Stimulated activated CD4-positive, alpha-beta T cell treated with anti-CD3 and anti-CD28 coated beads, Interleukin-4, amount 100 ng/mL, for 4 hours (primary cell): ENCODE measurements around the gene BRD9.
"Not testable (repeated sequence)": the region's sequence is repeated elsewhere in the genome, so short reads cannot be mapped to it uniquely, and the experiment has no call there.

ENCODE experiments used
- DNase-seq, 2 experiments: peaks; one replicate each; pipeline ENCODE4 v3.0.0-alpha.2; 2020

The BRD9 gene

GRCh38 chr5:843926-844325 lies 48.7 kb downstream of the BRD9 start:
- not testable (repeated sequence) for DNase-seq

GRCh38 chr5:843371-843770 lies 49.2 kb downstream of the BRD9 start:
- DNase-seq = not testable (repeated sequence)

- DNase-seq = not testable (repeated sequence)
These were observed 50.0 kb downstream of the BRD9 start for GRCh38 chr5:842402-843221.

- not testable (repeated sequence) for DNase-seq
These were observed 50.8 kb downstream of the BRD9 start for GRCh38 chr5:841531-842401.

DNA sequence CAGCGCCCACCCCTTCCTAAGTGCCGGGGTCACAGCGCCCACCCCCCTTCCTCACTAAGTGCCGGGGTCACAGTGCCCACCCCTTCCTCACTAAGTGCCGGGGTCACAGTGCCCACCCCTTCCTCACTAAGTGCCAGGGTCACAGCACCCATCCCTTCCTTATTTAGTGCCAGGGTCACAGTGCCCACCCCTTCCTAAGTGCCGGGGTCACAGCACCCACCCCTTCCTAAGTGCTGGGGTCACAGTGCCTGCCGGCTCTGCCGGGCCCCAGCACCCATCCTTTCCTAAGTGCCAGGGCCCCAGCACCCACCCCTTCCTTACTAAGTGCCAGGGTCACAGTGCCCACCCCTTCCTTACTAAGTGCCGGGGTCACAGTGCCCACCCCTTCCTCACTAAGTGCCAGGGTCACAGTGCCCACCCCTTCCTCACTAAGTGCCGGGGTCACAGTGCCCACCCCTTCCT lies 51.6 kb downstream of the BRD9 start:
- DNase-seq = not testable (repeated sequence)

DNA sequence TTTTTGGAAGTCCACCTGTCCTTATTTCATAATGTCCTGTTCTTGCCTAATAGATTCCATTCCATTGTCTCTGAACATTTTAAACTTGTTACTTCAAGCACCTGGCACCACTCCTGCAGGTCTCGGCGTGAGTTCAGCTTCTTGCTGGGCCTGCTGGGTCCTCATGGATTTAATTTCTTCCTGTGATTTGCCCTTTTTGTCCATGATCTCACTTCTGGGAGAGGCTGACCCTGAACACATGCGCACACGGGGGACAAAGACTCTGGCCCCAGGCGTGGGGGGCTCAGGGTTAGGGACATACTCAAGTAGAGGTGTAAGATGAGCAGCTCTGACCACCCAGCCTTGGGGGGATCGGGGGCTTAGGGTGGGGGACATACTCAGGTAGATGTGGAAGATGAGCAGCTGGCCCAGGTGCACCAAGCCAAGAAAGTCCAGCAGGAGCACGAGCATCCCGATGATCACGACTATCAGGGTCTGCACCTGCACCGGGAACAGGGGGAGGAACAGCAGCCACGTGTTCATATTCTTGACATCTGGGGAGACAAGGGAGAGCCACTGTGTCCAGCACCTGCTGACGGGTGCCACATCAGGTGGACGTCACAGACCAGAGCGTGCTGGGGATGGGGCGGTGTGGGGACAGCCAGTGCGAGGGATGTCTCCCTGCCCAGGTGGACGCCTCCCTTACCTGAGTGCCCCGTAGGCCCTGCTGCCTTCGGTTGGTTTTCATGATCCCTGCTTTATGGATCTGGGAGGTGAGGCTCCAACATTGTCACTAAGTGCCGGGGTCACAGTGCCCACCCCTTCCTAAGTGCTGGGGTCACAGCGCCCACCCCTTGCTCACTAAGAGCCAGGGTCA lies 52.3 kb downstream of the BRD9 start:
- DNase-seq = not testable (repeated sequence)

DNA sequence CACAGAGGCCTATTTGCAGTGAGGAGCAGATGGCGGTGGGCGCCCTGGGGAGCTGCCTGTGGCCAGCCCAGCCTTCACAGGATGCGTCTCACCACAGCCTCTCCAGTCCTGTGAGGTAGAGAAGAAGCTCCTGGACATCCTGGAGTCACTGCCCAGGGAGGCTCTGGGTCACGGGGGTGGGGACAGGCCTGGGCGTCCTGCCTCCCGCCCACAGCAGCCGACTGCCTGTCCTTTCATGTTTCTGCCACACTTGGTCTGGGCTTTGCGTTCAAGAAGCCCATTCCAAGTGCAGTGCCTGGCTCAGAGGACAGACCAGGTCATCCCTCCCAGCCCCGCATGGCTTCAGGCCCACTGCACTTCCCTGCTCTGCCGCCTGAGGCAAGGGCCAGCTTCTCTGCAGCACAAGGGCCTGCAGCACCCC lies 54.2 kb downstream of the BRD9 start:
- DNase-seq = not testable (repeated sequence)

DNA sequence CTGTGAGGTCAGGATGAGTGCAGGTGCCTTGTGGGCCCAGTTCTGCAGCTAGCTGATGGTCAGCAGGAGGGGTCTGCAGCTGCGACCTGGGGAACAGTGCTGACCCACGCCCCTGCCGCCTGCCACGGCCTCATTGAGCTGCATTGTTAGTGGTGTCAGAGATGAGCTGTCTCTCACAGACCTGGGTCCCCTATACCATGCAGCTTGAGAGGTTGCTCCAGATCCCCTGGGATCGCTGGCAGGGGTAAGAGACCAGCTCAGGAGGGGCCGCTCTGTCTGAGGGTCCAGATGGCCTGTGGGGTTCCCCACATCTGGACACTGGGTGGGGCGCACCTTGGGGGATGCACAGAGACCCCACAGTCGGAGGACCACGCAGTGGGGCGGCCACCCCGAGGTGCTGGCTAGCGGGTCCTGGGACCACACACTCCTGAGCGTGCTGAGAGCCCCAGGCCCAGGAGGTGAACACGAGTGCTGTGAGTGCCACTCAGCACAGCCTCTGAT lies 54.9 kb downstream of the BRD9 start:
- DNase-seq = not testable (repeated sequence)

DNA sequence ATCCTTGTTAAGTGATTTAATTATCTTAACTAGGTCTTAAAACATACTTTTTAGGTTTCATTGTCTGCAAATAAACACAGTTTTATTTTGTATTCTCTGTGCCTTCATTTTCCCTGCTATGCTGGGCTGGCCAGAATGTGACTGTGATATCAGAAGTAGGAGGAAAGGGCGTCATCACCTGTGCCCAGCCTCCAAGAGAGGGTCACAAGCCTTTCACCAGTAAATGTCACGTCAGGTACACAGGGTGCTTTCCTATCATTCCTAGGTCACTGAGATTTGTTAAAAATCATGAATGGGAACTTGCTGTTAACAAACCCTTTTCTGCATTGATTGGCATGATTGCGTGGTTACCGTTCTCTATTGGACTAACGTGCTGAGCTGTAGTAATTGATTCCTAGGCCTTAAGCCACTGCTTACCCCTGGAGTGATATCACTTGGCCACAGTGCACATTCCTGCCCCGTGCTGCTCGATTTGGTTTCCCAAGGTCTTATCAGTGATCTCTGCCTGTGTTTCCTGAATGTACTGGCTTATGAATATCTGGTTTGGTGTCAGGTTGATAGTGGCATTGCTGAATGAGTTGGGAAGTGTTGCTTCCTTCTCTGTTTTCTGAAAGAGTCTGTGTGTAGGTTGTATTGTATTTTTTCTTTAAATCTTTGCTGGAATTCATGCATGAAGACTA lies 56.5 kb downstream of the BRD9 start:
- not testable (repeated sequence) for DNase-seq

GRCh38 chr5:834013-834412 lies 58.6 kb downstream of the BRD9 start:
- DNase-seq = not testable (repeated sequence)

- DNase-seq = not testable (repeated sequence)
These were observed 64.4 kb downstream of the BRD9 start for GRCh38 chr5:828194-828593.

- not testable (repeated sequence) for DNase-seq
These were observed 67.1 kb downstream of the BRD9 start for GRCh38 chr5:825544-825943.

DNA sequence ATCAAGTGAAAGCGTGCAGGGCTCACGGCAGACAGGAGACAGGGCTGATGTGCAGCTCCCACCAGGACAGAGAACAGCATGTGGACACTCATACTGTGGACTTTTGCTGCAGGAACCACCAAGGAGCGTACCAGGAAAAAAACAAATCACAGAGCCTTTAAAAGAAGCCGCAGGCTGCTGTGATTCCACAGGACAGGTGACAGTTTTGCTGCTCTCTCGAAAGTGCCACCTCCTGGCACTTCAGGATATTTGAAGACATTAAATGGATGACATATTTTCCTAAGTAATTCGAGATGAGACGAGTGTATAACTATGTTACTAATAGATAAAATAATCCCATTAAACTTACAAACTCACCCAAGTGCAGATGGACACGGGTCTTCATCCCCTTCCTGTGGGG lies 71.1 kb downstream of the BRD9 start:
- DNase-seq = no peak

DNA sequence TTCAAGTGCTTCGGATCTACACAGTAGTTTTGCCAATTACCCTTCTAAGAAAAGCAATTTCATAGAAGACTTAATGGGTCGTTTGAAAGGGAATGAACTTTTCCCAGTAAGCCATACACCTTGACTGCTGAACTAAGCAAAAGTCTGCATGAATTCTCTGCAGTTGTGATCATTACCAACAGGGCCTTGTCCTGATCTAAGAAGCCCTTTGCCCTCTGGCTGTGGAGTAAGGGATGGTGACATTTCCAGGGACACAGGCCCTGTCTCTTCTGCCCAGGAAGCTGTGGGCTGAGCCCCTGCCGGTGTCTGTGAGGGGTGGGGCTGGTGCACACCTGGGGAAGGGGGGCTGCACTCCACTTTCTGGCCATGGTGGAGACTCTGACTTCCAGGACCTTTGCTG lies 72.4 kb downstream of the BRD9 start:
- no peak for DNase-seq

DNA sequence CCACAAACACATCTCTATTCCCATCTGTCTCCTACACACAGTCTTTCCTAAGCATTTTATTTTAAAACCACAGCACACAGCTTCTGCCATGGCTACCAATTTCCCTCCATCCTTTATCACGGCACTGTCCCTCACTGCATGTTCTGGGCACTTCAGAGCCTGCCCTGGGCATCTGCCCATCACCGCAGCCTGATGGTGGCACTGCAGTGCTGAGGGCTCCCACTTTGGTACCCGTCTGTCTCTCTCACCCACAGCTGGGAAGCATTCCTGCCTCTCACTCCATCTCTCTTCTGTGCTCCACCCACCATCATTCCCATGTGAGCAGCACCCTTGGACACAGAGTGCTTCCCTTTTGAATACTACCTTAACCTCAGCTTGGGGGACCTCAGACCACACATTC lies 73.5 kb downstream of the BRD9 start:
- no peak for DNase-seq

GRCh38 chr5:816176-816575 lies 76.4 kb downstream of the BRD9 start:
- no peak for DNase-seq

- no peak for DNase-seq
These were observed 77.2 kb downstream of the BRD9 start for GRCh38 chr5:815449-815848.
